GM12878 (cell line): ENCODE measurements around the gene EIF2A. TPM values are rescaled to one million over a fixed set of nuclear protein-coding genes. Genes with fewer than 3 reads are reported as not detected.

Experiments used
- ATF2 ChIP-seq: IDR thresholded peaks from 2 replicates; pipeline ENCODE4 v1.6.1; 2012; ENCODE audit warnings: low read length, inconsistent platforms
- ATF7 ChIP-seq: fragments of 450-650 bp; IDR thresholded peaks from 2 replicates; pipeline ENCODE4 v1.6.1; 2016; ENCODE audit warnings: low read depth, mild to moderate bottlenecking
- CBFB ChIP-seq: IDR thresholded peaks from 2 replicates; pipeline ENCODE4 v1.6.1; 2016; ENCODE audit warnings: antibody characterized with exemption, low read depth
- E2F8 ChIP-seq: fragments of 450-650 bp; IDR thresholded peaks from 2 replicates; pipeline ENCODE4 v1.6.1; 2018; ENCODE audit warnings: mild to moderate bottlenecking, low read depth, moderate library complexity; ENCODE audit not compliant: partially characterized antibody
- ESRRA ChIP-seq: IDR thresholded peaks from 2 replicates; pipeline ENCODE4 v1.6.1; 2012; ENCODE audit warnings: mild to moderate bottlenecking, low read length, improper control_type of control experiment
- HDGF ChIP-seq: fragments of 450-650 bp; IDR thresholded peaks from 2 replicates; pipeline ENCODE4 v1.6.1; 2016; ENCODE audit warnings: antibody characterized with exemption
- HSF1 ChIP-seq: fragments of 150-350 bp; IDR thresholded peaks from 2 replicates; pipeline ENCODE4 v1.6.1; 2014; ENCODE audit warnings: mild to moderate bottlenecking, low read depth, low read length
- JUNB ChIP-seq: IDR thresholded peaks from 2 replicates; pipeline ENCODE4 v1.6.1; 2016; ENCODE audit warnings: antibody characterized with exemption, mild to moderate bottlenecking
- KAT2A ChIP-seq: conservative IDR thresholded peaks from 2 replicates; pipeline ENCODE4 v1.6.1; 2011; ENCODE audit warnings: low read depth, low read length; ENCODE audit not compliant: control insufficient read depth
- NFIC ChIP-seq: IDR thresholded peaks from 2 replicates; pipeline ENCODE4 v1.6.1; 2012; ENCODE audit warnings: low read depth, mild to moderate bottlenecking, inconsistent platforms, low read length, moderate library complexity
- NKRF ChIP-seq: fragments of 450-650 bp; conservative IDR thresholded peaks from 2 replicates; pipeline ENCODE4 v1.6.1; 2017; ENCODE audit warnings: mild to moderate bottlenecking, moderate library complexity
- POU2F2 ChIP-seq: IDR thresholded peaks from 3 replicates; pipeline ENCODE4 v1.6.1; 2011; ENCODE audit warnings: low read depth, mild to moderate bottlenecking, low read length, borderline replicate concordance
- RBBP5 ChIP-seq: fragments of 200-600 bp; sonication (generic); conservative IDR thresholded peaks from 2 replicates; pipeline ENCODE4 v1.6.1; 2016
- RCOR1 ChIP-seq: conservative IDR thresholded peaks from 2 replicates; pipeline ENCODE4 v1.6.1; 2012; ENCODE audit warnings: low read depth, low read length, improper control_type of control experiment
- SMAD1 ChIP-seq: fragments of 450-650 bp; IDR thresholded peaks from 2 replicates; pipeline ENCODE4 v1.6.1; 2018; ENCODE audit warnings: mild to moderate bottlenecking, low read depth; ENCODE audit not compliant: partially characterized antibody
- SPI1 ChIP-seq: IDR thresholded peaks from 2 replicates; pipeline ENCODE4 v1.6.1; 2011; ENCODE audit warnings: low read depth, mild to moderate bottlenecking, low read length, moderate library complexity, borderline replicate concordance; ENCODE audit not compliant: insufficient read depth
- SUPT20H ChIP-seq: IDR thresholded peaks from 2 replicates; pipeline ENCODE4 v1.6.1; 2011; ENCODE audit warnings: low read depth, mild to moderate bottlenecking, low read length, moderate library complexity, borderline replicate concordance; ENCODE audit not compliant: control insufficient read depth
- ZBED1 ChIP-seq: IDR thresholded peaks from 2 replicates; pipeline ENCODE4 v1.6.1; 2016; ENCODE audit warnings: borderline replicate concordance
- ZNF217 ChIP-seq: fragments of 450-650 bp; IDR thresholded peaks from 2 replicates; pipeline ENCODE4 v1.6.1; 2017; ENCODE audit warnings: antibody characterized with exemption, mild to moderate bottlenecking
- polyA plus RNA-seq, 11 experiments: library from polyadenylated mRNA; depleted of rRNA in 4 of 11; unstranded in 6 of 11; stranded (reverse) in 5 of 11; fragments of >200 nt; fragmentation: Nextera tagmentation in 4 of 11; fragmentation: Illumina TruSeq in 1 of 11; extraction: Ambion mirVana in 4 of 11; extraction: Trizol in 1 of 11; gene quantifications; 1 replicate in 1 of 11; 2 replicates in 10 of 11; pipeline versions ENCODE4 v1.2.1 to v1.2.3, GENCODE V29; 2011 to 2016; ENCODE audit warnings: inconsistent platforms in 2 of 11, missing spikeins in 2 of 11, low read depth in 1 of 11
- total RNA-seq, 4 experiments: library from RNA; depleted of rRNA in 3 of 4; stranded (reverse); fragments of >200 nt in 3 of 4; fragmentation: Illumina TruSeq in 1 of 4; extraction: Trizol in 1 of 4; gene quantifications; 2 replicates each; pipeline versions ENCODE4 v1.2.1 to v1.2.3, GENCODE V29; 2013 to 2021

Gene EIF2A
- total and polyA plus RNA-seq, 10 of the 15 experiments (the other 5 are each of a cell fraction or from before 2014, with no cell fraction given), result 85.4 to 211 (median 136) TPM

GRCh38 chr3:150635526-150635925 is 88.9 kb downstream of the EIF2A start (continued):
- TF ChIP-seq SMAD1, result no peak
- TF ChIP-seq ZNF217, result no peak
- TF ChIP-seq E2F8, result no peak
- TF ChIP-seq RBBP5, result no peak
- TF ChIP-seq ATF7, result no peak
- no peak for TF ChIP-seq HSF1
- TF ChIP-seq POU2F2, result no peak
- TF ChIP-seq ESRRA, result no peak
- TF ChIP-seq SPI1, result peak; percentile 95
- no peak for TF ChIP-seq NKRF
- TF ChIP-seq KAT2A, result no peak
- TF ChIP-seq ATF2, result peak; percentile 50; the same call in 1 of the 2 replicates
- TF ChIP-seq SUPT20H, result no peak
- TF ChIP-seq RCOR1, result no peak
- TF ChIP-seq HDGF, result no peak
- no peak for TF ChIP-seq CBFB
- TF ChIP-seq NFIC, result peak; percentile 17; the same call in 1 of the 2 replicates
- TF ChIP-seq JUNB, result 0 out of 2 replicates have a peak, but pooled peaks have one; percentile 20
- TF ChIP-seq ZBED1, result no peak
- TF ChIP-seq, all 136 proteins: peak for 10
